HG03571 (cell line): ENCODE data around the gene RIPOR2.
"Not testable (repeated sequence)": the region's sequence is repeated elsewhere in the genome, so short reads cannot be mapped to it uniquely, and the experiment has no call there.

Experiments
- ATAC-seq: cut with Tn5 transposase; IDR thresholded peaks from one replicate; pipeline ENCODE4 v1.9.1; 2021; ENCODE audit not compliant: unreplicated experiment

RIPOR2 gene

GRCh38 chr6:24953726-24954125 is 18.0 kb upstream of the RIPOR2 start:
- ATAC-seq: no peak

- ATAC-seq: no peak
These were observed 16.1 kb upstream of the RIPOR2 start for GRCh38 chr6:24951811-24952299.

- no peak for ATAC-seq
These were observed 14.6 kb upstream of the RIPOR2 start for GRCh38 chr6:24950218-24950941.

- peak; percentile 84 for ATAC-seq
These were observed 13.3 kb upstream of the RIPOR2 start for GRCh38 chr6:24949020-24949569.

DNA sequence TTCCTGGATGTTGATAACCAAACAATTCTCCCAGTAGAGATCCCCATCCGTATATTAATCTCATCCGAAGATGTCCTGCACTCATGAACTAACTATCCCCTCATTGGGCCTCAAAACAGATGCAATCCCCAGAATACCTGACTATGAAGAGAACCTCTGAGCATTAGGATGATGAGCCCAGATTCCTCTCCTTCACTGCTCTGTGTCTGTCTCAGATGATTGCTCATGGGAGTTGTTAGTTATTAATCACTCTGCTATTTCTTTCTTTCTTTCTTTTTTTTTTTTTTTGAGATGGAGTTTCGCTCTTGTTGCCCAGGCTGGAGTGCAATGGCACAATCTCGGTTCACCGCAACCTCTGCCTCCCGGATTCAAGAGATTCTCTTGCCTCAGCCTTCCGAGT is 12.5 kb upstream of the RIPOR2 start:
- not testable (repeated sequence) for ATAC-seq

DNA sequence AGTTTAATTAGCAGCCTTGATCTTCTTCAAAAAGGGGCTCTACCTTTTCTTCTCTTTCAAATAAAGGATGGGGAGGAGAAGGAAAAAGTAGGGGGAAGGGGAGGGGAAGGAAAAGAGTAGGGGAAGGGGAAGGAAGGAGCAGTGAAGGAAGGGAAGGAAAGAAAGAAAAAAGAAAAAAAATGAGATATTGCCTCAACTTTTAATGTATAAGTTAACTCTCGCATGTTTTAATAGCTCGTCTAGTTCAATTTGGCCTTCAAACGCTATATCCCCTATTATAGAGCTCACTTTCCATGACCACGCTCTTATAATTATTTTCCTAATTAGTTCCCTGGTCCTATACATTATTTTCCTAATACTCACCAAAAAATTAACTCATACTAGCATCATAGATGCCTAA is 11.9 kb upstream of the RIPOR2 start:
- ATAC-seq: no peak

DNA sequence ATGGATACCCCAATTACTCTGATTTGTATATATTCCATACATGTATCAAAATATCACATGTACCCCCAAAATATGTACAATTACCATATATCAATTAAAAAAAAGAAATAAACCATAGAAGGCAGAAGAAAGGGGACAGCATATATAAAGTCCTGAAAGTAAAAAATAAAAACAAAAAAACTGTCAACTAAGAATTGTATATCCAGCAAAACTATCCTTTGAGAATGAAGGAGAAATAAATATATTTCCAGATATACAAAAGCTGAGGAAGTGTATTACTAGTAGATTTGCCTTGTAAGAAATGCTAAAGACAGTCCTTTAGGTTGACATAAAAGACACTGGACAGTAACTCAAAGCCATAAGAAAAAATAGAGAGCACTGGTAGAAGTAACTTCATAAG is 9.3 kb upstream of the RIPOR2 start:
- no peak for ATAC-seq

- no peak for ATAC-seq
These were observed 8.0 kb upstream of the RIPOR2 start for GRCh38 chr6:24943774-24944173.

DNA sequence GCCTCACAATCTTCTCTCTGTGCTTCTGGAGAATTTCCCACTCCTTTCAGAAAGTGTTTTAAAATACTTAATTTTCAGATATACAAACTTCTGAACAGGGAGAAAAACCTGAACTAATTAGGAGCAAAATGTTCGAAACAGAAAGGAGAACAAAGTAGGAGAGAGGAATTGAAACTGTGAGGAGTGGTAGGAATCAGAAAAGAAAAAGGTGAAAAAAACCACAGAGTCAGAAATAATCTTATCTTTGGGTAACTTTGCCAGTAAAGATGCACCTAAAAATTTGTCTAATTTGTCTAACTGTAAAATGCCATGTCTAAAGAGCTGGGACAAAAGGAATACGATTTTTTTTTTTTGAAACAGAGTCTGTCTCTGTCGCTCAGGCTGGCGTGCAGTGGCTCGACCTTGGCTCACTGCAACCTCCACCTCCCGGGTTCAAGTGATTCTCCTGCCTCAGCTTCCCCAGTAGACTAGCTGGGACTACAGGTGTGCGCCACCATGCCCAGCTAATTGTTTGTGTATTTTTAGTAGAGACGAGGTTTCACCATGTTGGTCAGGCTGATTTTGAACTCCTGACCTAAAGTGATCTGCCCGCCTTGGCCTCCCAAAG is 4.7 kb upstream of the RIPOR2 start:
- ATAC-seq: no peak

GRCh38 chr6:24936641-24937317 is 1.0 kb upstream of the RIPOR2 start:
- peak; percentile 48 for ATAC-seq

- no peak for ATAC-seq
These were observed 1.8 kb downstream of the RIPOR2 start for GRCh38 chr6:24933868-24934401.

DNA sequence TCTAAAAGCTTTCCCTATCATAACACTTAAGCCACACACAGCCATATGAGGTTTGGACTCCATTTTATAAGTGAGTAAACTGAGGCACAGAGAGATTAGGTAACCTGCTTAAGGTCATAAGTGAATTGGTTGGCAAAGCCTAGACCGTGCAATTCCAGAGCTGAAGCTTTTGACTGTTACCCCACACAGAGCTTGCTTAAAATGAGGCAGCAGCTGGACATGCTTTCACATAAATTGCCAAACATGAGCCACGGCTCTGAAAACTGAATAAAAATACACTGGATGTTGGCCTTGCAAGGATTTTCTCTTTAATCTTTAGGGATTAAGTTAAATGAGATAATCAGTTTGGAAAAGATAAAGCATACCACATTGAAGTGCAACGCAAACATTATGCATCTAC is 2.5 kb downstream of the RIPOR2 start:
- ATAC-seq: no peak

DNA sequence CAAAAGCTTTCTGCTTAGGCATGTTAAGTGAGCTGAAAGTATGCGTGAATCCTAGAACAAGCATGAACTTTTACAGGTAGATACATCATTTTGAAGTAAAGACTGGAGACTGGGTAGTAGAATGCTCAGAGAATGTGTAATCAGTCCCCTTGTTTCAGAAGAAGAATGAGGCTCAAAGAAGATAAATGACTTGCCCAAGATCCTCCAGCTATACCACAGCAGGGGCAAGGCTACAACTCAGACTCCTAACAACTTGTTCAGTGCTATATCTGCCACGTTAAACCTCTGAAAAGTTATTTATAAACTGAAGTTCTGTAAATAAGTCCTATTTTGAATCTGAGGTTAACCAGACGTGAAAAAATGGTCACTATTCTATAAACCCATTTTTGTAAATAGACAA is 2.9 kb downstream of the RIPOR2 start:
- peak; percentile 36 for ATAC-seq

DNA sequence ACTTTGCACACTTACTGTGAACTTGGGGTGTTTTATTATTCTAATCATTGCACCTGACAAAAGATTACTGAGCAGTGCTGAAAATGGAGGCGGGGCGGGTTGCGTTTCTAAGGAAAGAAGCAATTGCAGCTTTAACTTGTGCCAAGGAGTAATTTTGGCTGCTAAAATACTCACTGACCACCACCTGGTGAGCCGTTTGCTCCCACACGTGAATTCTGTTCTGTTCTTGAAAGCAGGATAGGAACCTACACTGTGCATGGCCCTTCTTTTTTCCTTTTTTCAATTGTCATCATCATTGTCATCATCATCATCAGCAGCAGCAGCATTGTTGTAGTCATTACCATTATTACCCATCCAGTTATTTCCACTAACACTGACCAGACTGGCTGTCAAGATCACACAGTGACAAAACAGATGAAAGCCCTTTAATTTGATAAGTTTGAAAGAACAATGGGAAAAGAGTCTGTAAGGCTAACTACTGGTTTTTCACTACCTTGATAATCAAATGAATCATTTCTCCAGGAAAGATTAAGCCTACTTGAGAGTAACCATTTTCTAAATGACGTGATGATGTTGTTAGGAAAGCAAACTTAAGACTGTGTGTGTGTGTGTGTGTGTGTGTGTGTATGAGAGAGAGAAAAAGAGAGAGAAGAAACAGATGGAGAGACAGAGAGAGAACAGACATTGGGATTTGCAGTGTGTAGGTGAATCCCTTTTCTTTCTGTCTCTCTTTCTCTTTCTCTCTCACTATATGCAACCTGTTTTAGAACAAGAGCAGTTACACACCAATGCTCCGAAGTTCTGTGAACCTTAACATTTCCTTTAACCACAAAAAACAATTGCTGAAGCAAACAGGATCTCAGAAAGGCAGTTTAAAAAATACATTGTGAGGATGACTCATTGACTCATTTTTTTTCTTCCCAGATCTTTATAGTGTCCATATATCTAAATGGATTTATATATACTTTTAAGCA is 3.8 kb downstream of the RIPOR2 start:
- peak; percentile 21 for ATAC-seq

GRCh38 chr6:24931296-24931695 is 4.5 kb downstream of the RIPOR2 start:
- ATAC-seq: no peak

- ATAC-seq: no peak
These were observed 5.3 kb downstream of the RIPOR2 start for GRCh38 chr6:24930431-24930871.

DNA sequence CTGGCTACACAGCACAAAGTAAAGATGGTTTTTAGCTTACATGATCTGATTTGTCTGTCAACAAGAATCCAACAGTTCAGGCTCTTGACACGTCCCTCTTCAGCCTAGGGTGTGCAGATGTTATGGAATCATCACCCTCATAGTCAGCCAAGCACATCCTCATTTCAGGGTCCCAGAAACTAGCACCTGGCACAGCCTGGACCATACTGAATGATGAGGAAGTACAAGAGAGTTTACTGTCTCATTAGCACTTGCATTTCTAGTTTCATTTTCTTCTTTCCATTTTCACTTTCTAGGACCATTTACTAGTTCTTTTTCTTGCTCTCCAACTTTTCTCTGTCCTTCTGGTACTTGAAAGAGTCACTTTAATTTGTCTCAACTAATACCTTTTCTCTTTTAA is 6.5 kb downstream of the RIPOR2 start:
- peak; percentile 32 for ATAC-seq

DNA sequence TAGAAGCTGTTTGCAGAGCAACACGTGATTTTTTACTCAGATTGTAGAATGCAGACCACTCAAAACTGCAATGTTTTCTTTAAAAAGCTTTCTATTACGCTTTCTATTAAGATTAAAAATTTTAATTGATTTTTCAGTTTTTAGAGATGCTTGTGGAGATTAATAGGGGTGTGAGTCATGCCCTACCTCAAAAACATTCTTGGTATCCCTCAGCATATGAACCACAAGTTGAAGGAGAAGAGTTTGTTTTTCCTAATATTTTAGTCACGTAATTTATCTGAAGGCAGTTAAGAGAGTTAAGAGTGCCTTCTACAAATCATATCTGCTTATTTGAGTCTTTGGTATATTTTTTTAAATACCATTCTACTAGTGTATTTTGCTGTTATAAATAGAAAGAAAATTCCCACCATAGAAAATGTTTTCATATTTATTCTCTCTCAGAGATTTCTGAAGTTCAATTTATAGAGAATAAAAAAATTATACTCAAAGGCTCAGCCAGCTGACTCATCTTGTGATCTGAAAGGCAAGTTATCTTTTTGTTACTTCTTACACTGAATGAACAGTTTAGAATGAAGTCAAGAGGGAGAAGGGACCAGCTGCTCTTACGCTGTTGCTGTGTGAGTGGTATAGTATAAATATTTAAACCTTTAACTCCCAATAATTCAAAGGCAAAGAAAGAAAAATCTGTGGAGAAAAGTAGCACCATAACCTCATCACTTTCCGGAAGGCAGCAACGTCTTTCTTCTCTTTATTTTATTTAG is 7.6 kb downstream of the RIPOR2 start:
- no peak for ATAC-seq

- ATAC-seq: no peak
These were observed 8.3 kb downstream of the RIPOR2 start for GRCh38 chr6:24927277-24927955.
